GM18868 (cell line): ENCODE data around the gene STK32A.
"Not testable (repeated sequence)": the region's sequence is repeated elsewhere in the genome, so short reads cannot be mapped to it uniquely, and the experiment has no call there.

Source experiments
- ATAC-seq: cut with Tn5 transposase; IDR thresholded peaks from one replicate; pipeline ENCODE4 v1.9.1; 2021; ENCODE audit warnings: mild to moderate bottlenecking, moderate library complexity; ENCODE audit not compliant: unreplicated experiment

Gene STK32A

DNA sequence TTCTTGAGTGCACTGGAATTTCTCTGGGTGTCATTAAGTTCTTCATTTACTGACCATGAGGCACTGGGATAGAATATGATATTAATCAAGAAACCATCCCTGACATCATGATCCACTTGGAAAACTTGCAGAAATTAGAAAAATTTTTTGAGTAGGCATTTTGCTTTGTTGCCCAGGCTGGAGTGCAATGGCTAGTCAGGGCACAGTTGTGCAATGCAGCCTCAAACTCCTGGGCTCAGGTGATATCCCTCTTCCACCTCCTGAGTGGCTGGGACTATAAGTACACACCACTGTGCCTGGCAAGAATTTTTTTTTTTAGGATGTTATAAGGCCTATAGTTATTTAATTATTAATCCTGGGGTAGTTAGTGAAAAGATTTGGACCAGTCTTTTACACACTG is 106.5 kb downstream of the STK32A start:
- ATAC-seq: no peak

DNA sequence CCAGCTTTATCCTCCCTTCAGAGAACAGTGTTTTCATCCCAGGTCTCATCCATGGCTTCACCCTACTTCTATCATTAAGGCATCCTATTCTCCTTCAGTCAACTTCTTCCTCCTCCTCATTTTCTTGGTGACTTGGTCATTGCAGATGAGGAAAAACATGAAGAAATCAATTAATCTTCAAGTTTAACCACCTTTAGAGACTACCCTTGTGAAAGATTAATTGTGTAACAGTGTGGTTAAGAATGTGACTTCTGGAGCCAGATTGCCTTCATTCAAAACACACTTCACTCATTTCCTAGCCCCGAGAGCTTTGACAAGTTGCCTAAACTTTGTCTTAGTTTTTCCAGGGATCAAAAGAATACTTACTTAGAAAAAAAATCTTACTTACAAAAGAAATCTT is 110.0 kb downstream of the STK32A start:
- no peak for ATAC-seq

DNA sequence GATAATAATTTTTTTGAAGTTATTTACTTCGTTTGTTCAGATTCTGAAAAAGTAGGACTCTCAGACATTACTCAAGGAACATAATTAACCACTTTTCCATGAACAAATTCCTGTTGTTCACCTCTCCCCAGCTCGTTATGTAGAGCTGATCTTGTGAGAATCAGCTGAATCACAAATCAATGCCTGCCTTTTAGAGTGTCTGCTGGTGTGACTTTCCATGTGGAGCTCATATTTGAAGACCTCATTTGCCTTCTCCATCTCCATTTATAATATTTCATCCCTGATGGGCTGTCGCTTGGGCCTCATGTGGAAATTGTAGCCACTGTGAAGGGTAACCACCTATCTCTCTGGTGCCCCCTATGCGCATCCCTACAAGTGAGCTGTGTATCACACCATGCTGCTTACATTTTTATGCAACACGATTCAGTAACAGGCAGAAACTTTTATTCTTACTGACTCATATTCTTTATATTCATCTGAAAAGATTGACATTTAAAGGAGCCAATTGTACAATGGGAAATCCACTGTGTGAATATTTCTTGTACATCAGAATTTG is 111.3 kb downstream of the STK32A start:
- ATAC-seq: no peak

DNA sequence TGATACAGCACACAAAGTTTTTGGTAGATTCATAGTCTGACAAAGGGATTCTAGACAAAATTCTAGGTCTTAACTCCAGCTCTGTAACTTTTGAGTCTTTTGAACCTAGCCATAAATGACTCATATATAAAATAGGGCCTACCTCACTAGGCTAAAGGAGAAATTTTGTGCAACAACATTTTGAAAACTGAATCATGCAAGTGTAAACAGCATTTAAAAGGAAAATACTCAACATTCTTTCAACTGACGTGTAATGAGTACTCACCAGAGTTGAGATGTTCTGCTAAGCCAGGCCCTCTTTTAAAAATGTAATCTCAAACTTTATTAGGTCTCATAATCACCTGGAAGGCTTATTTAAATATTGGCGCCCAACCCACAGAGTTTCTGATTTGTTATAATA is 113.2 kb downstream of the STK32A start:
- ATAC-seq: no peak

DNA sequence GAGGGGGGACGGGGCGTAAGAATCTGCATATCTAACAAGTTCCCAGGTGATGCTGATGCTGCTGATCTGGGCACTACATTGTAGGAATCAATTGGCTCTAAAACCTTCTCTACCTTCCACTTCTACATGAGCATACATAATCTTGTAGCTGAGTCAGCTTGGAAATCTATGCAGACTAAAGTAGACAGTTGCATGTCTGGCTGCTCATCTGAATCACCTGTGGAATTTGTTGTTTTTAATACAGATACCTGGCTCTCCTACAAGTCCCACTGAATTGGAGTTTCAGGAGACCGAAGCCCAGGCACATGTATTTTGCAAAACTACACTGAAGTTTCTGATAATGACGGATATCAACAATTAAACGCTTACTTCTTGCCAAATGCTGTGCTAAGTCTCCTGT is 113.6 kb downstream of the STK32A start:
- ATAC-seq: no peak

DNA sequence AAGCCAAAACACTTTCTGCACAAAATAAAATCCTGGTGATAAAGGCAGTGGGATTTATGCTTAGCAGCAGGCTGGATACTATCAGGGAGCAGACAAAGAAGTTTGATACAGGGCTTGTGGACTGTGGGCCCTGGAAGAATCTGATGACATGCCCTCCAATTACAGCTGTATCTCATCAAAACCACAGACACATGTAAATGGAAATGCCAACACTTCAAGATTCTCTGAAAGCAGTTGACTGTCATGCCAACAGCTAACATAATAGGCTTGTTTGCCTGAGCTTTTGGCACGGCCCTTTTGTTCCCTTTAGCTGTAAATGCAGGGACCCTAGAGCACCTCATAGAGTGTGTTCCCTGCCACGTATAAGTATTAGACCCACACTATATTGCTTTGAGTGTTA is 114.4 kb downstream of the STK32A start:
- ATAC-seq: no peak

DNA sequence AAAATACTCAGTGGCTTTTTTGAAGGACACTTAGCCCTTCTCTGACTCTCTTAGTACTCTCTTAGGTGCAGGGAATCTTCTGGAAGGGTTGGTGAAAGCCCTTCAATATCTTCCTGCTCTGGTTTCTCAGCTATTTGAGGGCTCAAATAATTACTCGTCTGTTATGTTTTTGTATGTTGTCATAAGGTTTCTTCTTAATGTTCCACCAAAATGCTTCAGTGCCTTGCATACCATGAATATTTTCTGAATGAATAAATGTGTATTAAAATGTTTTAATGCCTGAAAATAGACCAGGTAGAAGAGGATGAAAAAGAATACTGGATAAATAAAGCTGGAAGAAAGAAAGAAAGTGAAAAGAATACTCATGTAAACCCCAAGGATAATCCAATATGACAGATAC is 124.3 kb downstream of the STK32A start:
- no peak for ATAC-seq

DNA sequence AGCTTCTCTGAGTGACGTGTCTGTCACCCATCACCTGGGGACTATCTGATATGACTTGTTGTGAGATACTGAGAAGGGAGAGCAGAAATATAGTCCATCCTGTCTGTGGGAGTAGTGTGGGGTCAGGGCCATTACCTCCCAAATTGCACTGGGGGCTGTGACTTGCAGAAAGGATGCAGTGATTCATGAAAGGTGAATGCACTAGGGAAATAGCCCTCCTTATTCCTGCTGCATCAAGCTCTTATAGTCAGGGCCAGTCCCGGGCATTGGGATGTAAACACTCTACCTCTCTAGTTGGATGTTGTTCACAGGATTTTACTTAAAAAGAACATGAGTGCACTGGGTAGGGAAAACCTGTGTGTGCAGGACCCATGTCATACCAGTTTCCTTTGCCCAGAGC is 124.8 kb downstream of the STK32A start:
- no peak for ATAC-seq

DNA sequence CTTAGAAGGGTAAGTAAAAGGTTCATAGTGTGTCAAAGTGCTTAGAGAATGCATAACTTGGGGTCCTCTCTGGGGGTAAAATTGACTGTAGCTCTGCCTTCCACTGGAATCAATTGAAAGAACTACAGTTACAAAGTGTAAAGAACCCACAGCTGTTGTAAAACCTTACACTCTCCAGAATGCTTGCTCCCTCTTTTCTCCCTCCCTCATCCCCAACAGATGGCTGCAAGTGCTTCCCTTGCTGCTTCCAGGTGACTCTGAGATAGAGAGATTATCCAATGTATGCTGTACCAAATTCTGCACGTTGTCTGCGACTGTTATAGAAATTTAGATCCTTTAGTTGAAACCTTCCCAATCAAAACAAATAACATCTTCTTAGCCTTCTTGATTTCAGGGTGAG is 126.0 kb downstream of the STK32A start:
- no peak for ATAC-seq

DNA sequence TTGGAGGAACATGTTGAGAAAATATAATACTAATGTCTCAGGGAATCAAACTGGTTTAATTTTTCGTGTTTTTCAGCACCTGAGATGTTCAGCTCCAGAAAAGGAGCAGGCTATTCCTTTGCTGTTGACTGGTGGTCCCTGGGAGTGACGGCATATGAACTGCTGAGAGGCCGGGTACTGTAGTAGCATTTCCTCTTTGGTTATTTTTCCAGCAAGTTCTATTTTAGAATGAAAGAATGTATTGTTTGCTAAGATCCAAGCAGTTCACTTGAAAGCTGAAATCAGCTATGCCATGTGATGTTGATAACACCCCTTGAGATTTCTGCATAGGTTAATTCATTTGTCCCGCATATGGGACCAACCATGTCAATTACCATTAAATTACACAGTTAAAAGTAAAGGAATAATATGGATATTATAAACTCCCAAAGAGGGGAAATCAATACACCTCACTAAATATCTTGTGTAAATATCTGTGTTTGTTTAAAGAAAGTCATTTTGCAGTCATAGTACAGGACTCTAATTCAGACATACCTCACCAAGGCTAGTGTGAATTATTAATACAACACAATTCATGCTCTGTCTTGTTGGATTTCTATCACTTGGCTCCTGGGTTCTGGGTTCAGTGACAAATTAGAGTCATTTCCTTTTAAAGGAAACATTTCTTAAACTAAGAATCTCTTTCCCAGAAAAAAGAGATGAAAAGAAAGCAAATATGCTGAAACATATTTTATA is 126.8 kb downstream of the STK32A start:
- no peak for ATAC-seq

DNA sequence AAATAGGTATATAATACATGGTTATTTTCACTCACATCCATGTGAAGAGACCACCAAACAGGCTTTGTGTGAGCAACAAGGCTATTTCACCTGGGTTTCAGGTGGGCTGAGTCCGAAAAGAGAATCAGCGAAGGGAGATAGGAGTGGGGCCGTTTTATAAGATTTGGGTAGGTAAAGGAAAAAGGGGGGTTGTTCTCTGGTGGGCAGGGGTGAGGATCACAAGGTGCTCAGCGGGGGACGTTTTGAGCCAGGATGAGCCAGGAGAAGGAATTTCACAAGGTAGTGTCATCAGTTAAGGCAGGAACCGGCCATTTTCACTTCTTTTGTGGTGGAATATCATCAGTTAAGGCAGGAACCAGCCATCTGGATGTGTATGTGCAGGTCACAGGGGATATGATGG is 132.6 kb downstream of the STK32A start:
- ATAC-seq: not testable (repeated sequence)

DNA sequence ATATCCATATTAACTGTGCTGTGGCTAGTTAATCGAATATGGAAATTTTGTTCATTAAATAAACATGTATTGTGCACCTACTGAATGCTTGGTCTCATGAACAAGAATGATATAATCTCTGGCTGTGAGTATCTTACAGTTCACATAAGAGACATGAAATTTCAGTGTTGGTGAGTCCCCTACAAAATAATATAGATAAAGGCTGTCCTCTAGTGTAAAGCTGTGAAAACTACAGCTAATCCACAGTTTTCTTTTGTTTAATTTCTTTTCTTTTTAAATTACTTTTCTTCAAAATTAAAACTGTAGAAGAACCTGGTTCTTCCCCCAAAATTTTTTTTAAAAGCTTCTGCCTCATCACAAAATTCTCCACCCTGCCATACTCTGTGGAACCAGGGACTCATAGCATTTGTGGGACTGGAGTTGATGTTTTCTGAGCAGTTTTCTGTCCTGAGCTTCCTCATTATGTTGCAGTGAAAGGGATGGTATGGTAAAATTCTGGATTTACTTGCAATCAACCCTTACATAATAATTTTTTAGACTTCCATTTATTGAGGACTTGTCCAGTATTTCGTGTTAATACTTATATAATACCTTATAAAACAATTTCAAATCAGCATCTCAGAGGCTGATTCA is 135.0 kb downstream of the STK32A start:
- no peak for ATAC-seq

DNA sequence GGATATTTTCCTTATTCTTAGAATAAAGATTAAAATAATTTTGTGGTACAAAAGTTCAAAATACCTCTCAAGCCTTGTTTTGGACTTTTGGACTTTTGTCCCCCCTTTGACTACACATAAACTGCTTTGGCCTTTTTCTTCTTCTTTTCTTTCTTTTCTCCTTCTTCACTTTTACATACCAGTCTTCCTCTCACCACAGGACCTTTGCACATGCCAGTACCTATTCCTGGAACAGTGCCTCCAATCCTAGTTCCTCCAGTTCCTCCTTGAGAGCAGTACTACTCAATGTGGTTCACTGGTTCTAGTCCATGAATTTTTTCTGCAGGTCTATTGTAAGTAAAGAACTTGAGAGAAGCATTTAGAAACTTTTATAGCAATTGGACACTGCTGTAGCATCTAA is 136.5 kb downstream of the STK32A start:
- no peak for ATAC-seq

DNA sequence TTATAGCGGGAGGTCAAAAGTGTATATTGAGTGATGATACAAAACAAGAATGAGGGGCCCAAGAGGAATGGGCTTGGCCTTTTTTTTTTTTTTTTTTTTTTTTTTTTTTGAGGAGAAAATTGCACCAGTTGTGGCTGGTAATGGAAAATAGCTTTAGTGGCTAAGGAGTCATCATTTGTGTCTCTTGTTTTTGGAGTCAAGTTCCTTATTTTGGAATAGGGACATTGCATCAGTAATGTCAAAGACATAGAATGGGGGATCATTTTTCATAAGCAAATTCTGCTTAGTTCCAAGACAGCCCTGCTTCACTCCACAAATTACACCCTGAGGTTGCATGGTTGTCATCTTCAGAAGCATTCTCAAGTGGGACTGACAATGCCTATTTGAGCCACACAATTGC is 137.4 kb downstream of the STK32A start:
- ATAC-seq: no peak

DNA sequence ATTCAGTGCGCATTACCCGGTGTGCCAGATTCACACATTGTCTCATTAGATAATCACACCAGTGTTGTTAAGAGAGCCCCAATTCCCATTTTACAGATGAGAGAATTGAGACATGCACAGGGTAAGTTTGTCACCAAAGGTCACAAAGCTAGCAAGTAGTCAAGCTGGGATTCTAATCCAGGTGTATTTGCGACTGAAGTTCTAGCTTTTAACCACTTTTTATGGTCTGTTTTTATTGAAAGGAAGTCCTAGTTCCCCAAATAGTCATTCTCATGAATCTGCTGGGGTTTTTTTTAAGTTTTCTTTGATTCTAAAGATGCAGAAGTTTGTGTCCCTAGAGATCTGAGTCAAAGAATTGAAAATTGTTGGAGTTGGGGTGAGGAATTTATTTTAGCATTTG is 138.5 kb downstream of the STK32A start:
- no peak for ATAC-seq

DNA sequence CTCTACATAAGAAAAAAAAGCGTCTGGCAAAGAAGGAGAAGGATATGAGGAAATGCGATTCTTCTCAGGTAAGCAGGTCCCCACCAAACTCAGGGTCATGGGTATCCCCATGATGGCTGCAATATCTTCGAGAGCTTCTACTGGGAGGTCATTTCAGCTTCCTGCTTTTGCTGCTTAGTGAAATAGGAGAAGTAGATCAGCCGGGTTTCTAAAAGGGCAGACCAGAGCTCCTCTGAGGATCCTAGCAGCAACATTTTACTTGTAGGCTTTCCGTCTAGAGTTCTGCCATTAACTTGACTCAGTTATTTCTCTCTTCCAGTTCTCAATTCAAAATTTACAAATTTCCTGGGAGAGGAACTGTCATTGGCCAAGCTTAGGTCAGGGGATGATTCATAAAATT is 140.3 kb downstream of the STK32A start:
- no peak for ATAC-seq

DNA sequence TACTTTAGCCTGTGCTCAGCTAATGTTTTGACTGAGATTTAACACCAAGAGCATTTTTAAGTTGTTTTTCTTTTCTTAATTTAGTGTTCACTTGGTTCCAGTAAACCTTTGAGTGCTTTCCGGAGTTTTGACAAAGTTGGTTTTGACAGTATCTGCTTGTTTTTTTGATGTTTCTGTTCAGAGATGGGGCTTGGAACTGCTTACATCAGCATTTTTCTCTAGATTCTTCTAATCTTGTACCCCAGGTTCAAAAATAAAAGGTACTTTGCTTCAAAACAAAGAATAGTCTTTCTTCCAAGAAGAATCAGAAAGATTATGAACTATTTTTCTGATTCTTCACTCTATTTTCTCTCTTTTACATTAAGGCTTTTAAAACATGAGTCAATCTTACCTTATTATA is 142.9 kb downstream of the STK32A start:
- no peak for ATAC-seq

DNA sequence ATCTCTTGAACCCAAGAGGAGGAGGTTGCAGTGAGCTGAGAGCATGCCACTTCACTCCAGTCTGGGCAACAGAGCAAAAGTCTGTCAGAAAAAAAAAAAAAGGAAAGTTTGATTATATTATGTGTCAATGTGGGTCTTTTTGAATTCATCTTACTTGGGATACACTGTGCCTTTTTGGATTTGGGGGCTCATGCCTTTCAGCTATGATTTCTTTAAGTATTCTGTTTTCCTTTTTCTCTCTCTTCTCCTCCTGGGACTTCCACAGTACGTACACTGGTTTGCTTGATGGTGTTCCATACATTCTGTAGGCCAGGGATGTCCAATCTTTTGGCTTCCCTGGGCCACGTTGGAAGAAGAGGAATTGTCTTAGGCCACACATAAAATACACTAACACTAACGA is 146.7 kb downstream of the STK32A start:
- ATAC-seq: no peak

DNA sequence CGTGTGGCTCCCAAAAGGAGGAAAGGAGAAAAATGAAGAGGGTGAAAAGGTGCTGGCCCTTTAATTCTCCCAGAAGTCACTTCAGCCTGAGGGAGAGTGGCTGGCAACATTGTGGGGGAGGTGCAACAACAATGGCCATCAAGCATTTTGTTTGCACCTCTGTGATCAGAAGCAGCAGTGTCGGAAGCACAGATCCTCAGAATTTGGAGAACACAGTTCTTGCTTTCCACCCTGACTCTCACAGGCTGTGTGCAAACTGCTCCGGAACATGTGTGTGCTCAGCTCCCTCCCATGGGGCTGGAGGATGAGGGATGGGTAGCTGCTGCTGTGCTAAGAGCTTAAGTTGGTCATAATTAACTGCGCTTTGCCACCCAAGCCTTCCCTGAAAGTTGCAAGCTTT is 147.9 kb downstream of the STK32A start:
- ATAC-seq: no peak

DNA sequence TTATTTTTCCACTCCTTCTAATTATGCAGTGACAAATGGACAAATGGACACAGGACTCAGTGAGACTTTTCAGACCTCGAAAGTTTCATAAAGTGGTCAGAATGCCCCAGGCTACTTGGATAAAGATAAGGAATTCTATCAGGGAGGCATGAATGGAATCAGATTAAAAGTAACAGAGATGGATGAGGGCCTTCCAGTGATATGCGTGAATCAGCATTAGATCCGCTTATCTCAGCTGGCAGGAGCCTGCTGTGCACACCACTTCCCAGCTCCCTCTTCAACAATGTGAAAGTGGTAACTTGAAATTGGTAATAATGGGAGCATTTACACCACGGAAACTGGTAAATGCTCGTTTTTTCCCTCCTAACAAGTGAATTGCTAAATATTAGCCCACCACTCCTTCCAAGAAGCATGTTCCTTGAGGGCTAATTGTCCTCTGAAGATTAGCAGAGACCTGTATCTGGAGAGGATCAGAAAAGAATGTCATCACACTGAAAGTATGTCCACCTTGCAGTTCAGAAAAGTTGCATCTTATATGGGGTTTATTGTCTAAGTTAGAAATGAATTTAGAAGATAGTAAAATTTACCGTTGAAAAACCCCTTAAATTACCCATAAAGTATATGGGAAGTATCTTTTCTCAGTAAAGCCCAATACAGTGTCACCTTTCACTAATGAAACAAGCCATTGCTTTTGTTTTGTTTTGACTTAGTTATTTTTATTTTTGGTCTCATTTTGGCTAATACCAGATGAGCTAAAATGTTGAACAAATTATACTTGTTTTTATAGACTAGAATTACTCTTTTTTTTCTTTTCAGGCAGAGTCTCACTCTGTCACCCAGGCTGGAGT is 149.7 kb downstream of the STK32A start:
- ATAC-seq: peak; percentile 67

DNA sequence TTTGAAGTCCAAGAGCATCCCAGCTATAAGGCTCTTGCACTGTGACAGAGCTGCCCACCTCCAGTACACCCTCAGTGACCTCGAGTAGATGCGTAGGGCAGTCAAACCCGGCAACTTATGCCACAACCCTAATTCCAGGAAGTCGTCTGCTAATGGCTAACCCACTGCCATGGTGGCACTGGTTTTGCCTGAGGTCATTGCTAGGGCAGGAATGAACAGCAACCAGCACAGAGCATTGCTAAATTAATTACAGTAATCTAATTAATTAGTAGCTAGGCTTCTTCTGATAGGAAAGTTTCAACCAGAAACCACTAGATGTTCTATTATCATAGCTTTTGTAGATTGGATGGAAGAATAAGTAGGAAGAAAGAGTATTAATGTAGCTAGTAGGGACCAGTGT is 152.3 kb downstream of the STK32A start:
- no peak for ATAC-seq
